ENCODE results near the gene AXL.

The AXL gene

GRCh38 chr19:41294393-41294792 is 75.4 kb downstream of the AXL start:
- Mint-ChIP-seq H3K27me3 (no peaks in the 10 kb centered on the region), H3K4me1 (peaks cover 36% of the 10 kb centered on the region), H3K9me3 (no peaks in the 10 kb centered on the region), H3K4me3 (no peak overlapping the region), H3K36me3 (peaks cover 76% of the 10 kb centered on the region), H3K27ac (no peak overlapping the region)
- DNase-seq = no peak
- CTCF ChIA-PET = interaction anchor here (1.0 to 1.2 kb wide), 2 partner anchors 11 to 20 kb away, joined by 3 read pairs; no protein-coding TSS in a partner anchor

- Mint-ChIP-seq H3K27ac (peak overlapping the region; percentile 69), H3K27me3 (no peaks in the 10 kb centered on the region), H3K4me3 (no peak overlapping the region), H3K9me3 (no peaks in the 10 kb centered on the region), H3K4me1 (peaks cover 47% of the 10 kb centered on the region), H3K36me3 (peaks cover 84% of the 10 kb centered on the region)
- CTCF ChIA-PET = interaction anchor here (0.9 to 1.8 kb wide), 2 partner anchors 10 to 13 kb away, joined by 3 read pairs; no protein-coding TSS in a partner anchor
- DNase-seq = no peak
Observed at GRCh38 chr19:41295499-41295898, 76.5 kb downstream of the AXL start.

DNA sequence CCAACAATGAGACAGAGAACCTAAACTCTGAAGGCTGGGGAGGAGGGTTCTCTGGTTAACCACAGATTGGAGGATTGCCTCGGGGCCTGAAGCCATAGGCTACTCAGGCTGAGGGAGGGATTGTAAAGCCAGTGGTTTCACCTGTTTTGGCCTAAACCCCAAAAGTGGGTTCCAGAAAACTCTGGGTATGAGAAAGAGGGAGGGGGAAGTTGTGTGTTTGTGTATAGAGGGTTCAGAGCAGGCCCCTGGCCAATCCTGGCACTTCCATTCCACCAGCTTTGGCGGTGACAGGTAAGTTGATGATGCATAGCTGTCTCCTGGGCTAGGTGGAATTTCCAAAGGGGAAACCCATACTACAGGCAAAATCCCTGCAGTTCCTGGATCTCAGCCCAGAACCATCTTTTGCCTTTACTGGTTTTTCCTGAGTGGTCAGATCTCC is 77.4 kb downstream of the AXL start:
- peak overlapping the region; percentile 75 for H3K27ac Mint-ChIP-seq
- no peak for DNase-seq
- H3K4me3 Mint-ChIP-seq = no peak overlapping the region
- peaks cover 56% of the 10 kb centered on the region for H3K4me1 Mint-ChIP-seq
- CTCF ChIA-PET = interaction anchor here (0.9 to 1.8 kb wide), 2 partner anchors 9 to 12 kb away, joined by 3 read pairs; no protein-coding TSS in a partner anchor
- peaks cover 86% of the 10 kb centered on the region for H3K36me3 Mint-ChIP-seq
- H3K9me3 Mint-ChIP-seq = no peaks in the 10 kb centered on the region
- no peaks in the 10 kb centered on the region for H3K27me3 Mint-ChIP-seq

DNA sequence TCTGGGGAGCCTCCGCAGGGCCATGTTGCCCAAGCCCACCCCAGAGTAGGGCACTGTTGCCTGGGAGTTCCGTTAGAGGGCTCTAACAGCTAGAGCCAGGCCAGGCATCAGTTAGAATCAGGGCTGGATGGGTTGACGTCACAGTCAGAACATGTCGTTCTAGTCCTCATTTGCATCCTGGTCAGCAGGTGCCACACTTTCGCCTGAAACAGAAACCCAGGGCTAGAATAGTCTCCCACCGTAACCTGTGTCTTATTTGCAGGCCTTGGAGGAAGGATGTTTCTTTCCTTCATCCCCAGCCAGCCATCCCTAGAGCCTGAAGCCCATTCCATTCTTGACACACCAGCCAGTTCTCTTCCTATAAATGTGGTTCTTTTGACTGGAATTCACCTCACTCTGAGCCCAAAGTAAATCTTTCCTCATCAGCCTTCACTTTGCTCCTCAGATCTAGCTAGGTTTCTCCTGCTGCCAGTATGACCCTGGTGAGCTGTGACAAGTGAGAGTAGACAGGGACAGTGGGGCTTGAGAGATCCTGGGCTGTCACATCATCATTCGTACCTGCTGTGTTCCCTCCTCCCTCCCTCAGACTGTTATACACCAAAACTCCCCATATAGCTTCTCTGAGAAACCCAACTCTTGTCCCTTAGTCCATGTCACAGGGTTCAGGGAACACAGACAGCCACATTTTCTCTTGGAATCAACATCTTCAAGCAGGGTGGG is 78.8 kb downstream of the AXL start:
- CTCF ChIA-PET = interaction anchor here (0.5 to 2.9 kb wide), 4 partner anchors 12 to 90 kb away, joined by 3 to 20 read pairs (median 4); partner anchors contain the start of gene CCDC97
- no peak for DNase-seq
- H3K4me3 Mint-ChIP-seq = no peak overlapping the region
- H3K27ac Mint-ChIP-seq = peak overlapping the region; percentile 64
- H3K4me1 Mint-ChIP-seq = peaks cover 70% of the 10 kb centered on the region
- peaks cover 85% of the 10 kb centered on the region for H3K36me3 Mint-ChIP-seq
- no peaks in the 10 kb centered on the region for H3K27me3 Mint-ChIP-seq
- no peaks in the 10 kb centered on the region for H3K9me3 Mint-ChIP-seq

GRCh38 chr19:41298348-41298964 is 79.4 kb downstream of the AXL start:
- no peaks in the 10 kb centered on the region for H3K9me3 Mint-ChIP-seq
- no peaks in the 10 kb centered on the region for H3K27me3 Mint-ChIP-seq
- DNase-seq = no peak
- H3K27ac Mint-ChIP-seq = peak overlapping the region; percentile 64
- H3K4me3 Mint-ChIP-seq = no peak overlapping the region
- peaks cover 76% of the 10 kb centered on the region for H3K4me1 Mint-ChIP-seq
- CTCF ChIA-PET = interaction anchor here (1.1 to 2.9 kb wide), 3 partner anchors 11 to 95 kb away, joined by 4 to 20 read pairs (median 4); partner anchors contain the start of gene CCDC97
- peaks cover 87% of the 10 kb centered on the region for H3K36me3 Mint-ChIP-seq

- CTCF ChIA-PET = interaction anchor here (0.6 to 2.9 kb wide), 3 partner anchors 10 to 264 kb away, joined by 3 to 20 read pairs (median 4); partner anchors contain the start of gene CCDC97
- Mint-ChIP-seq H3K36me3 (peaks cover 89% of the 10 kb centered on the region), H3K9me3 (no peaks in the 10 kb centered on the region), H3K4me1 (peaks cover 84% of the 10 kb centered on the region), H3K27me3 (no peaks in the 10 kb centered on the region), H3K4me3 (no peak overlapping the region), H3K27ac (peak overlapping the region; percentile 95)
- DNase-seq = no peak
Observed at GRCh38 chr19:41299046-41299754, 80.2 kb downstream of the AXL start.

DNA sequence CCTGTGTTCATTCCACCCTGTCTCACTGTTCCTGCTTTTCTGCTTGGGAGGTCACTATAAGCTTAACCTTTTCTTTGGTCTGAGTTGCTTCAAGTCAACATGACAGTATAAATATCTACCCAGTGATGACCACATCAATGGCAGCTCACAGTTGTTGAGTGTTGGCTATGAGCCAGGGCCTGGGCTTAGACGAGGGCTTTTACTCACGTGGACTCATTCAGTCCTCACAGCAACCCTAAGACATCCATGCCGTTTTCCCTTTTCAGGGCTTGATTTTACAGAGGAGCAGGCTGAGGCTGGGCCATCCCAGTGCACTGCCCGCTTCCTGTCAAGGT is 80.7 kb downstream of the AXL start:
- Mint-ChIP-seq H3K27ac (peak overlapping the region; percentile 95), H3K36me3 (peaks cover 89% of the 10 kb centered on the region), H3K4me3 (no peak overlapping the region)

GRCh38 chr19:41300555-41300954 is 81.5 kb downstream of the AXL start:
- Mint-ChIP-seq H3K4me3 (no peak overlapping the region), H3K9me3 (no peaks in the 10 kb centered on the region), H3K27me3 (no peaks in the 10 kb centered on the region), H3K4me1 (peaks cover 96% of the 10 kb centered on the region), H3K36me3 (peaks cover 89% of the 10 kb centered on the region), H3K27ac (peak overlapping the region; percentile 95)
- no peak for DNase-seq
- CTCF ChIA-PET = interaction anchor here (1.1 to 3.7 kb wide), 3 partner anchors 15 to 96 kb away, joined by 5 to 13 read pairs (median 5); partner anchors contain the start of gene HNRNPUL1

More for the DNA sequence above, 80.7 kb downstream of the AXL start:
- CTCF ChIA-PET = interaction anchor here (0.6 to 2.9 kb wide), 3 partner anchors 10 to 264 kb away, joined by 3 to 20 read pairs (median 4); partner anchors contain the start of gene CCDC97
- Mint-ChIP-seq H3K9me3 (no peaks in the 10 kb centered on the region), H3K4me1 (peaks cover 89% of the 10 kb centered on the region), H3K27me3 (no peaks in the 10 kb centered on the region)
- peak; percentile 43 for DNase-seq

DNA sequence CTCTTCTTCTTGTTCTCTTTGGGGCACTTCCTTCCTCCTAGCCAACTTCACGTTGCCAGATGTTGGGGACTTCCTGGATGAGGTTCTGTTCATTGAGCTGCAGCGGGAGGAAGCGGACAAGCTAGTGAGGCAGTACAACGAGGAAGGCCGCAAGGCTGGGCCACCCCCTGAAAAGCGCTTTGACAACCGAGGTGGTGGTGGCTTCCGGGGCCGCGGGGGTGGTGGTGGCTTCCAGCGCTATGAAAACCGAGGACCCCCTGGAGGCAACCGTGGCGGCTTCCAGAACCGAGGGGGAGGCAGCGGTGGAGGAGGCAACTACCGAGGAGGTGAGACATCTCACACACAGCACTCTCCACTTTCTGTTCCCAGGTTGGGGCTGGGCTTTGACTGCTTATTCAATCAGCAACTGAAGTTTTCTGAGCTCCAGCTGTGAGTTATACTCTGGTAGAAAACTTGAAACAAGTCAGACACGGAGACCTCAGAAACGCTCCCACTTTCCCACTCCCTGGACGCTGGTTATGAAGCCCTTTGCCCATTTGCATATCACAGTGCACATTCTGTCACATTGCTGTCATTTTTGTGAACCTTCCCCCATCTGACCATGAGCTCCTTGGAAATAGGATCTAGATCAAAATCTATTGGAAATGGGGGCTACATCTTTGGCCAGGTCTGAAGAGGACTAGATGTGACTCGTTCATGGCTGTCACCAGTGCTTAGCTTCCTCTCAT is 83.8 kb downstream of the AXL start:
- peak; percentile 73 for DNase-seq
- Mint-ChIP-seq H3K27ac (peak overlapping the region; percentile 95), H3K4me3 (peak overlapping the region; percentile 74), H3K27me3 (no peaks in the 10 kb centered on the region), H3K4me1 (peaks cover 98% of the 10 kb centered on the region), H3K36me3 (peaks cover 90% of the 10 kb centered on the region), H3K9me3 (no peaks in the 10 kb centered on the region)
- CTCF ChIA-PET = interaction anchor here (0.9 to 3.7 kb wide), 3 partner anchors 22 to 52 kb away, joined by 4 to 13 read pairs (median 4); partner anchors contain the start of gene HNRNPUL1

- Mint-ChIP-seq H3K4me3 (peak overlapping the region; percentile 74), H3K36me3 (peaks cover 83% of the 10 kb centered on the region), H3K27me3 (no peaks in the 10 kb centered on the region), H3K9me3 (no peaks in the 10 kb centered on the region), H3K27ac (peak overlapping the region; percentile 95), H3K4me1 (peaks cover 100% of the 10 kb centered on the region)
- CTCF ChIA-PET = interaction anchor here (0.6 to 3.7 kb wide), 2 partner anchors 41 to 99 kb away, joined by 3 to 13 read pairs; partner anchors contain the start of gene HNRNPUL1
- DNase-seq = peak; percentile 39
Observed at GRCh38 chr19:41303954-41304353, 84.9 kb downstream of the AXL start.

GRCh38 chr19:41304706-41305483 is 85.9 kb downstream of the AXL start:
- H3K36me3 Mint-ChIP-seq = peaks cover 75% of the 10 kb centered on the region
- H3K9me3 Mint-ChIP-seq = no peaks in the 10 kb centered on the region
- peak overlapping the region; percentile 74 for H3K4me3 Mint-ChIP-seq
- peak; percentile 15 for DNase-seq
- peak overlapping the region; percentile 95 for H3K27ac Mint-ChIP-seq
- CTCF ChIA-PET = interaction anchor here (0.7 to 1.3 kb wide), 4 partner anchors 9 to 101 kb away, joined by 3 to 4 read pairs (median 3); no protein-coding TSS in a partner anchor
- H3K27me3 Mint-ChIP-seq = peaks cover 3% of the 10 kb centered on the region
- peaks cover 94% of the 10 kb centered on the region for H3K4me1 Mint-ChIP-seq

DNA sequence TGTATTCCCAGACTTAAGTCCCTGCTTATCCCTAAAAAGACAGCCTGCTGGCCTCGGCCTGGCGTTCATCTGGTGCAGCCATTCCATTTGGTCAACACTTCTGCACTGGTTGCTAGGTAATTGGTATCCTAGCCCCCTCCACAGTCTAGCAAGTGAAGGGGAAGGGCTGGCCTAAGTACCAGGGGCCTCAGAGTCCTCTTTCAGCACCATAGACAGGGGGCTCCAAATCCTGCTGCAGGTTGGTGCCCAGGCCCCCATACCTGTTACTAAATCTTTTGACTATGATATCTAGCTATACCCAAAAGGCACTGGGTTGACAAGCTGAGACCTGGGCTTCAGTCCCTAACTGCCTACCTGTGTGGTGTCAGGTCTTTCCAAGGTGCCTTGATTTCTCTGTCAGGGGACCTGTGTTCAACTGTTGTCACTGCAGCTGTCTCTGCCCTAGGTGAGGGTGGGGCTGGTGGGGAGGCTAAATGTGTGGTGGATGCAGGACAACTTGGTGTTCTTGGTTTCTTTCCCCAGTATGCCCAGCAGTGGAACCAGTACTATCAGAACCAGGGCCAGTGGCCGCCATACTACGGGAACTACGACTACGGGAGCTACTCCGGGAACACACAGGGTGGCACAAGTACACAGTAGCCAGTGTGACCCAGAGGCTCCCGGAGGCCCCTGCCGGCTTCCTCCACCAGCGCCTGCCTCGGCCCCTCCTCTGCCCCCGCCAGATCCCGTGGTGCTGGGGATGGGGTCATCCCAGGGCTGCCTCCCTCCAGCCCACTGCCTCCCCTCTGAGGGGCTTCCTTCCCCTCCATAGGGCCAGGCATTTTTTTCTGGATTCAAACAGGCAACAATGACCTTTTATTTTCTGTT is 87.1 kb downstream of the AXL start:
- peak; percentile 37 for DNase-seq
- Mint-ChIP-seq H3K27ac (peak overlapping the region; percentile 95), H3K9me3 (no peaks in the 10 kb centered on the region), H3K4me3 (peak overlapping the region; percentile 91), H3K4me1 (peaks cover 91% of the 10 kb centered on the region), H3K27me3 (peaks cover 6% of the 10 kb centered on the region), H3K36me3 (peaks cover 73% of the 10 kb centered on the region)
- CTCF ChIA-PET = interaction anchor here (0.8 to 3.9 kb wide), 3 partner anchors 42 to 102 kb away, joined by 3 to 39 read pairs (median 30); partner anchors contain the start of gene HNRNPUL1
